ENCODE results near the gene MAP7D3.

- TF ChIP-seq POLR2A (IDR thresholded peaks at IDR 0.05), result no peak
- TF ChIP-seq, protein P1, sequence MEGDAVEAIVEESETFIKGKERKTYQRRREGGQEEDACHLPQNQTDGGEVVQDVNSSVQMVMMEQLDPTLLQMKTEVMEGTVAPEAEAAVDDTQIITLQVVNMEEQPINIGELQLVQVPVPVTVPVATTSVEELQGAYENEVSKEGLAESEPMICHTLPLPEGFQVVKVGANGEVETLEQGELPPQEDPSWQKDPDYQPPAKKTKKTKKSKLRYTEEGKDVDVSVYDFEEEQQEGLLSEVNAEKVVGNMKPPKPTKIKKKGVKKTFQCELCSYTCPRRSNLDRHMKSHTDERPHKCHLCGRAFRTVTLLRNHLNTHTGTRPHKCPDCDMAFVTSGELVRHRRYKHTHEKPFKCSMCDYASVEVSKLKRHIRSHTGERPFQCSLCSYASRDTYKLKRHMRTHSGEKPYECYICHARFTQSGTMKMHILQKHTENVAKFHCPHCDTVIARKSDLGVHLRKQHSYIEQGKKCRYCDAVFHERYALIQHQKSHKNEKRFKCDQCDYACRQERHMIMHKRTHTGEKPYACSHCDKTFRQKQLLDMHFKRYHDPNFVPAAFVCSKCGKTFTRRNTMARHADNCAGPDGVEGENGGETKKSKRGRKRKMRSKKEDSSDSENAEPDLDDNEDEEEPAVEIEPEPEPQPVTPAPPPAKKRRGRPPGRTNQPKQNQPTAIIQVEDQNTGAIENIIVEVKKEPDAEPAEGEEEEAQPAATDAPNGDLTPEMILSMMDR (IDR thresholded peaks at IDR 0.05), result no peak
Measured at GRCh38 chrX:136195247-136195646, 56.0 kb downstream of the MAP7D3 start.
